Mucosa of stomach (tissue), 1 donor: Measurements from ENCODE around the gene ST3GAL4.

Experiments
- H3K27me3 ChIP-seq: one replicate; pipeline ENCODE4 v1.7.0; 2013; ENCODE audit warnings: mild to moderate bottlenecking, low read length; ENCODE audit not compliant: control insufficient read depth, insufficient read depth
- H3K36me3 ChIP-seq: one replicate; pipeline ENCODE4 v1.7.0; 2013; ENCODE audit warnings: low read length; ENCODE audit not compliant: control insufficient read depth, insufficient read depth
- H3K4me1 ChIP-seq: one replicate; pipeline ENCODE4 v1.7.0; 2013; ENCODE audit warnings: mild to moderate bottlenecking, low read length; ENCODE audit not compliant: control insufficient read depth, insufficient read depth
- H3K4me3 ChIP-seq: one replicate; pipeline ENCODE4 v1.7.0; 2013; ENCODE audit warnings: low read length
- H3K9ac ChIP-seq: one replicate; pipeline ENCODE4 v1.7.0; 2013; ENCODE audit warnings: mild to moderate bottlenecking, low read length, moderate library complexity
- H3K9me3 ChIP-seq: one replicate; pipeline ENCODE4 v1.7.0; 2013; ENCODE audit warnings: mild to moderate bottlenecking, low read length, moderate library complexity; ENCODE audit not compliant: control insufficient read depth
- donor health status: Pancreatic carcinoma.

ST3GAL4 gene

DNA sequence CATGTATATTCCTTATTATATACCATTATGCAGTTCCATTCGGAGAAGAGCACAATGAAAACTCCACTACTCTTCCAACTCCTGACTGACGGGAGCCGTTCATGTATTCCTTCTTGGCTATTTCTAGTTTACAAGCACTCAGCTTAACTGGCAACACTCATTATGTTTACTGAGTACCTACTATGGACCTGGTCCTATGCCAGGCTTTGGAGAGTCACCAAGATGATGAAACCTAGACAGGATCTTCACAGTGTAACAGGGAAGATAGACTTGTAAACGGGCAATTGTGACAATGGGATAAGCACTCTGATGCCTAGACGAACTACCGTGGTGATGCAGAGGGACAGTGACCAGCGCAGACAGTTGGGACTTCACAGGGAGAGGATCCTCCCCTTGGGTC is 22.3 kb upstream of the ST3GAL4 start:
- Histone ChIP-seq H3K4me1 (no peaks in the 10 kb centered on the region), H3K9me3 (no peaks in the 10 kb centered on the region), H3K9ac (no peak overlapping the region), H3K4me3 (no peak overlapping the region), H3K36me3 (no peaks in the 10 kb centered on the region), H3K27me3 (no peaks in the 10 kb centered on the region)

DNA sequence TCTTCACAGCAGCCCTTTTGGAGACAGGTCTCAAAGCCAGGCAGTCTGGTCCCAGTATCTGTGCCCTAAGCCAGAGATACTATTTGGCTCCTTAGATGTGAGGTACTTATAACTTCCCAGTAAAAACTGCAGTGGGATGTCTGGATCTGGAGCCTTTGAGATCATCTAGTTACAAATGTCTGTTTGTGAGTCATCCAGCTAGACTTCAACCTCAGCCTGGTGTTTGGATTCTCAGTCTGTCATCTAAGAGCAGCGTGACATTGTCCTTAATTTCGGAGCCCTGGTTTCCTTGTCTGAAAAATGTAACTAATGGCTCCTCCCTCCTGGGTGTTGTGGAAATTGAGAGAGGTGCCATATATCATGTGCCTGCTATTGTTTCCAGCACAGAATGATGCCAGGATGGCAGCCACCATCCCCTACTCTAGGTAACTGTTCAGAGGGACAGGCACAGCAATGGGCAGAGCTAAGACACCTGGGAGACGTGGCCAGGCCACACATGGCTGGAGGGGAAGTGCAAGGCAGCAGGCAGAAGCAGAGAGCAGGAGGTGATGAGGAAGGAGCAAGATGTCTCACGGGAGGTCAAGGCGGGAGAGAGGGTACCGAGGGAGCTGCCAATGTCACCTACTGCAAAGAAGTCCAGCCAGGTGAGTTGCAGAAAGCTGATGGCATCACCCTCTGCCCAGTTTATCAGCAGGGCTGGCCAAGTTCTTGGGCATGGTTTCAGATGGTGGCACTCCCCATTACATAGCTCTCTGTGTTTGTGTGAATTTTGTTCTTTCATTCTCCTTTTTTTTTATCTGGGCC is 20.6 kb upstream of the ST3GAL4 start:
- Histone ChIP-seq H3K9me3 (no peaks in the 10 kb centered on the region), H3K9ac (no peak overlapping the region), H3K36me3 (no peaks in the 10 kb centered on the region), H3K4me1 (peaks cover 7% of the 10 kb centered on the region), H3K4me3 (no peak overlapping the region), H3K27me3 (no peaks in the 10 kb centered on the region)

DNA sequence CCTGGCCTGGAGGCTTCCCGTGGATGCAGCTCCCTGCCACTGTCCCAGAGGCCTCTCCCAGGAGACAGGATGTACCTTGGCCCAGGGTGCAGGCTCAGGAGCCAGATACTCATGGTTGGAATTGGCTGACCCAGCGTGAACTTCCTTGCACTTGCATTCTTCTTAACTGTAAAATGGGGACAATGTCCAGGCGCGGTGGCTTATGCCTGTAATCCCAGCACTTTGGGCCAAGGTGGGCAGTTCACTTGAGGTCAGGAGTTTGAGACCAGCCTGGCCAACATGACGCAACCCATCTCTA is 20.1 kb upstream of the ST3GAL4 start:
- Histone ChIP-seq H3K4me1 (peaks cover 7% of the 10 kb centered on the region), H3K36me3 (no peaks in the 10 kb centered on the region), H3K9me3 (no peaks in the 10 kb centered on the region)

DNA sequence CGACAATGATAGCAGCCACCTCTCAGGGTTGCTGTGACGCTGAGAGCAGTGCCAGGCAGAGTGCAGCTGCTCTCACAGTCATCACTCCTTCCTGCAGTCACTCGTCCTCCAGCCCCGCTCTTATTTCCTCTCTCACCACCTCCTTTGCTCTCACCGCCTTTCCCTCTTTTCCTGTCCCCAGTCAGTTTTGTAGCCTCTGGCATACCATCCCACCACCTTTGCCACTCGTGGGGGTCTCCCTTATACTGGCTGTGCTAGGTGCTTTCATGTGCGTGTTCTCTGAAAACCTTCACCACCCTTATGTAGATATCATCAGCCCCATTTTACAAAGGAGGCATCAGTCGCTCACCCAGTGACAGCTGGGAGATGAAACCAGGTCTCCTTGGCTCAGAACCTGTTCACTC is 19.3 kb upstream of the ST3GAL4 start:
- H3K36me3 ChIP-seq: no peaks in the 10 kb centered on the region
- H3K4me3 ChIP-seq: no peak overlapping the region
- peaks cover 7% of the 10 kb centered on the region for H3K4me1 ChIP-seq

More for the DNA sequence above, 20.1 kb upstream of the ST3GAL4 start:
- H3K9ac ChIP-seq: no peak overlapping the region
- H3K4me3 ChIP-seq: no peak overlapping the region
- H3K27me3 ChIP-seq: no peaks in the 10 kb centered on the region

DNA sequence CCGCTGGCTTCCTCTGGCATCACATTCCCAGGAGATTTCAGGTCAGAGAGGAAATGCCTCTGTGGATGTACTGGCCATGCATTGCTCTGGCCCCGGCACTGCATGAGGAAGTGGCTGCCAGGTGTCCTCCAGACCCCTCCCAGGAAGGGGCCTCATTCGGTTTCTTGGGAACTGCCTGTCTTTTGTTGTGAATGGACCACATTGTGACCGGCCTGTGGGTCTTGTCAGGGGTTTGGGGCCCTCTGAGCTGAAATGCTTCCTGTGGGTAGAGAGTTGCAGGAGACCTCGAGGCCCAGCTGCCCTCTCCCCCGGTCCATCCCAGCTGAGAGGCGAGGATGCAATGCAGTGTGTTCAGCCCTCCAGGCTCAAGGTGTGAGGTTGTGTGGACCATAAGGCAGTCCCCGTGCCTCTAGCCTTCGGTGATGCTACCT is 18.8 kb upstream of the ST3GAL4 start:
- Histone ChIP-seq H3K9me3 (no peaks in the 10 kb centered on the region), H3K4me1 (peaks cover 7% of the 10 kb centered on the region), H3K9ac (no peak overlapping the region), H3K27me3 (no peaks in the 10 kb centered on the region), H3K36me3 (no peaks in the 10 kb centered on the region), H3K4me3 (no peak overlapping the region)

More for the DNA sequence above, 19.3 kb upstream of the ST3GAL4 start:
- no peaks in the 10 kb centered on the region for H3K9me3 ChIP-seq
- no peaks in the 10 kb centered on the region for H3K27me3 ChIP-seq
- no peak overlapping the region for H3K9ac ChIP-seq

DNA sequence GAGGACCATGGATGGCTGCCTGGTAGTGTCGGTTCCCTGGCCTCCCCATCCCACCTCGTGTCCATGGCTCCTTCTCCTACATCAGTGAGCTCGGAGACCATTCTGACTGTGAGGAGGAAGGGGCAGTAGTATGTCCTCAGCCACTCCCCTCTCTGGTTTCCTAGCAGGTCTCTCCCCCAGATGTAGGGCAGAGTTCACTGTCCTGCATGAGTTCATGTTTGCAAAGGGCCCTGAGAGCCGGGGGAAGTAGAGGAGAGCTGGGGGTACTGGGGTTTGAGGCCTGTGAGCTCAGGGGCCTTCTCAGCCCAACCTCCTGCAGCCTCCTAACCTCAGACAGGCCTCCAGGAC is 18.4 kb upstream of the ST3GAL4 start:
- Histone ChIP-seq H3K27me3 (no peaks in the 10 kb centered on the region), H3K4me3 (no peak overlapping the region), H3K36me3 (no peaks in the 10 kb centered on the region), H3K9ac (no peak overlapping the region), H3K4me1 (peaks cover 7% of the 10 kb centered on the region), H3K9me3 (no peaks in the 10 kb centered on the region)

DNA sequence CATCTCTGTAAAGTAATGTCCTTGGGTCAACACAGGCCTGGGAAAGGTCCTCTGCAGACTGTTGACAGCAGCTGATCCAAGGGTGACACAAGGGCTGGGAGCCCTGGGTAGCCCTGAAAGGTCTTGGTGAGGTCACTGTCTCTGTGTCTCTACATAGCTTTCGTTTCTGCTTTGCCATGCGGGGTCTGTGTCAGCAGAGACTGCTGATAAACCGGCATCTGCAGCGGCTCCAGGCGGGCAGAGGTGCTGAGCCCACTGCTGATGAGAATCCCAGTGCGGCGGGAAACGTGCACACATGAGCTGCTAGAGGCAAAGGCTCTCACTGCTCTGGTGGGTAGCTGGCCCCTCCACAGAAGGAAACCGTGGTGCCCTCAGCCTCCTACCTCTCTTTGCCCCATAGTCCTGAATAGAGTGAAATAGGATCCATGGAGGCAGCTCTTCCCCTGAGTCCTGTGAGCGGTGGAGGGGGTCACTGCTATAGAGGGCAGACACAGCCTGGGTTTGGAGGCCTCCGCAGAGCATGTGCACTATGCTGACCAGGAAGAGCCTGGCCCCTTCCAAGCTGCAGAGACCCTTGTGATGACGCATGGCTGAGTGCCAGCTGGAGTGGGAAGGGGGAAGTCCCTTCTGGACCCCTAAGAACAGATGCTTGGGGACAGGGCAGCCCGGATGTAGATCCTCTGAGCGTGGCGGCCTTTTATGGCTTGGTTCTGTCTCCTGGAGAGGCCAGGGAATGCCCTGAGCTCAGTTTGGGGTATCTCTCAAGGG is 17.8 kb upstream of the ST3GAL4 start:
- Histone ChIP-seq H3K9ac (no peak overlapping the region), H3K4me3 (no peak overlapping the region), H3K27me3 (no peaks in the 10 kb centered on the region), H3K4me1 (peaks cover 7% of the 10 kb centered on the region), H3K9me3 (no peaks in the 10 kb centered on the region), H3K36me3 (no peaks in the 10 kb centered on the region)

DNA sequence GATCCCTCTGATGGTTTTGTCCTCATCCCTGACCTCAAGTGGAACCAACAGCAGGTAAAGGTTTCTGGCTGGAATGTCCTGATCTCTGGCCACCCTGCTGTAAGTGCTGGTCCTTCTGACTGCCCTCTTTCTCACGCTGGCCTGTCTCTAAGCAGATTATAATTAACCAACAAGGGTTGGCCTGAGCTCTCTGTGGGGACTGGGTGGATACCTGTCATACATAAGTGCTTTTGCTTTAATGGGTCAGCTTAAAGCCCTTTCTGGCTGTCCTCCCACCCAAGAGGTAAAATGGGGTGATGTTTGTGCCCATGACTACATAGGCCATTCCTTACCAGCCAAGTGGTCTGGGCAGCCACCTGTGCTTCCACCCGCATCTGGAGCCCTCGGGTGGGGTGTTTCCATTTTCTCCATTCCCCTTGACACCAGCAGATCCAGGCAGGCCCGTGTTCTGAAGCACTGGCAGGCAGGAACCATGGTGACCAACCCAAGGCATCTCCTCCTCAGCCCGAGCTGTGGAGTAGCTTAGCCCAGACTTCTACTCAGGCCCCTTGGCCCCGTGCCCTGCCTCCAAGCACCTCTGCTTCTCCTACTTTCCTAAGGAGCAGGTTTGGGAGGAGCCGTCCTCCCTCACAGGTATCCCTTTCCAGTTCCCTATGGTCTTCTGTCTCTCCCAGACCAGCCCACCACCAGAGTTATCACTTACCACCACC is 17.0 kb upstream of the ST3GAL4 start:
- H3K4me3 ChIP-seq: no peak overlapping the region
- H3K4me1 ChIP-seq: peaks cover 7% of the 10 kb centered on the region
- H3K27me3 ChIP-seq: no peaks in the 10 kb centered on the region
- no peak overlapping the region for H3K9ac ChIP-seq
- no peaks in the 10 kb centered on the region for H3K36me3 ChIP-seq
- H3K9me3 ChIP-seq: no peaks in the 10 kb centered on the region

DNA sequence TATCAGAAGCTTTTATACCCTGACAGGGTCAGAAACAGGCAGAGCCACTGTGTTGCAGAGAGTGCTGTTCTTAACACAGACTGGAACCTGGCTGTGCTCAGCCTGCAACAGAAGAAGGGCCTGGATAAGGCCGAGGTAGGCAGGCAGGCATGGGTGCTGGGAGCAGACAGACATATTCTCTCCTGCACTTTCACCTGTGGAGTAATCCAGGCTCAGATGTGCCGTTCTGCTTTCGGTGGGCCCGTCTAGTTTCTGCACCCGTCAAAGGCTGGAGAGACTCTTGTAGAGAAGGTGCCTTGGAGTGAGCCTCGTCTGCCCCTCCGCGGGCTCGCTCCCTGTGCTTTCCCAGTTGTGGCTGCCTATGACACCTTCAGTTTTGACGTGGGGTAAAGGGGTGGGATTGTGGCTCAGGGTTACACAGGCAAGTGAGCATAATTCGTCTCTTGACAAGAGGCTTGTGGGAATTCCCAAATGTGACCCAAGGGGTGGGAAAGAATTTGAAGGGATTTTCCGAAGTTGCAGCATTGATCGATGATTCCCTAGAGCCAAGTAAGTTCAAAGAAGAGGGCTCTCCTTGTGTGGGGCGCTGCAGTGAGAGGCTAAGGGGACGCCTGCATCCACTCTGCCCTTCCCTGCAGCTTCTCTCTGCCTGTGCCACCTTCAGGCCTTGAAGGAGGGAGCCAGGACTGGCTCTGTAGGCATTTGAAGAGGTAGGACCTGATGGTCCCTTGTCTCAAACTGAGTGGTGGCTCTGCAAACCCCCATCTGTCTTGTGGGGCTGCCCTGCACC is 16.2 kb upstream of the ST3GAL4 start:
- Histone ChIP-seq H3K9ac (no peak overlapping the region), H3K4me1 (peaks cover 7% of the 10 kb centered on the region), H3K4me3 (no peak overlapping the region), H3K27me3 (no peaks in the 10 kb centered on the region), H3K9me3 (no peaks in the 10 kb centered on the region), H3K36me3 (no peaks in the 10 kb centered on the region)

DNA sequence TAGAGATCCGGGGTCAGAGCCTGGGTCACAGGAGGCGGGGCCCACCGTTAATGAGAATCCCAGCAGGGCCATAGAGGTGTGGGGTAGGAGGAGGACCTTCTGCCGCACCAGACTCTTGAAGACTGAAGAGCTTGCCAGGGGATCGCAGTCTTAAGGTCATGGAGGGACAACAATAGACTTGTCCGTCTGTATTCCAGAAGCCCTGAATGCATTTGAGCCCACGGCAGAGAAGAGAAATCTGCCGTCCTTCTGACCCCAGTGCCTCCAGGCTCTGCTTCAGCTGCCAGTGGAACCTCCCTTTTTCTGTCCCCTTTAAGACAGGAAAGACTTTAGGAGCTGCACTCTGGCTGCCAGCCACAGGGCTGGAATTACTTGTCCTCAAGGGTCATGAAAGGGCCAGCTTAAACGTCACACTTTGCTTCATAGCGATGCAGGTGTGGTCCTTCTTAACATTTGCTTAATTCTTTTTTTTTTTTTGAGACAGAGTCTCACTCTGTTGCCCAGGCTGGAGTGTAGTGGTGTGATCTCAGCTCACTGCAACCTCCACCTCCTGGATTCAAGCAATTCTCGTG is 15.5 kb upstream of the ST3GAL4 start:
- Histone ChIP-seq H3K27me3 (no peaks in the 10 kb centered on the region), H3K4me1 (peaks cover 7% of the 10 kb centered on the region), H3K36me3 (no peaks in the 10 kb centered on the region), H3K9ac (no peak overlapping the region), H3K4me3 (no peak overlapping the region), H3K9me3 (no peaks in the 10 kb centered on the region)

DNA sequence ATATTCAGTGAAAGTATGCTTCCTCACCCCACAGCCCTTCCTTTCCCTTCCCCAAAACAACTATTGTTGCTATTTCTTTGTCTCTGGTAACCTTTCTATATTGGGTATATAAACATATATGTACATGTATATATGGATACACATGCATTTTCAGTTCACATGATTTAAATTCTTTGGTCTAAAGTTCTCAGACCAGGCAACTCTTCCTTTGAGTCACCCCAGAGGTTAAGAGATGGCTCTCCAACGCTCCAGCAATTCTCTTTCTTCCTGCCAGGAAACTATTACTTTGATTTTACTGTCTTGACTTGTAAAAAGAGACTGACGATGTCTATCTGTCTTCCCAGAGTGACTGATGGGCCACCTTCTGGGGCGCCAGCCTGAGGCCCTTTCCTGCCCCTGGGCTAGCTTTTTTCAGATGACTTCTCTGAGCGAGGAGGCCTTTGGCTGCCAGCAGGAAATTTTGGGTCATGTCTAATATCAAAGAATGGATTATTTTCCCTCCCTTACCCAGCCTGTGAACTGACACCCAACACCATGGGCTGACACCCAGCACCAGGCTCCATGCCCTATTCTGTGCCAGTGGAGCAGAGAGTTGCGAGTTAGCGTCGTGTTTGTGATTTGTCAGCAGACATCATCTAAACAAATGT is 14.4 kb upstream of the ST3GAL4 start:
- no peak overlapping the region for H3K4me3 ChIP-seq
- no peaks in the 10 kb centered on the region for H3K27me3 ChIP-seq
- H3K9ac ChIP-seq: no peak overlapping the region
- no peaks in the 10 kb centered on the region for H3K9me3 ChIP-seq
- no peaks in the 10 kb centered on the region for H3K36me3 ChIP-seq
- peaks cover 16% of the 10 kb centered on the region for H3K4me1 ChIP-seq
